Measurements from ENCODE around the gene ACTR3C.

ACTR3C gene

GRCh38 chr7:150340875-150341262 lies 17.5 kb upstream of the ACTR3C start:
- Histone ChIP-seq H3K4me3 (ENCODE audit: insufficient read depth, low read length, poor library complexity, severe bottlenecking) (no peak overlapping the region), H3K79me2 (ENCODE audit: insufficient read depth, low read length) (no peaks in the 10 kb centered on the region), H3K36me3 (ENCODE audit: low read length) (no peaks in the 10 kb centered on the region), H3K27ac (ENCODE audit: low read depth, low read length) (no peak overlapping the region), H3F3A (ENCODE audit: insufficient read depth) (no peaks in the 10 kb centered on the region), H3K9ac (ENCODE audit: low read length) (no peak overlapping the region), H3K9me2 (replicated peaks; ENCODE audit: insufficient read depth, low read length) (no peaks in the 10 kb centered on the region), H2AFZ (ENCODE audit: low read depth, low read length, severe bottlenecking) (no peak overlapping the region), H3K4me2 (ENCODE audit: low read depth, low read length, poor library complexity, severe bottlenecking) (no peak overlapping the region), H3K27me3 (ENCODE audit: low read length) (no peaks in the 10 kb centered on the region), H3K9me3 (ENCODE audit: insufficient read depth, low read length) (no peaks in the 10 kb centered on the region), H4K20me1 (ENCODE audit: low read depth, low read length) (no peaks in the 10 kb centered on the region)
- no peak for TF ChIP-seq CTCF (IDR thresholded peaks at IDR 0.05; ENCODE audit: insufficient read depth, low read length, poor library complexity, severe bottlenecking)
- TF ChIP-seq EZH2phosphoT487 (conservative IDR thresholded peaks at IDR 0.05; ENCODE audit: low read length): no peak

DNA sequence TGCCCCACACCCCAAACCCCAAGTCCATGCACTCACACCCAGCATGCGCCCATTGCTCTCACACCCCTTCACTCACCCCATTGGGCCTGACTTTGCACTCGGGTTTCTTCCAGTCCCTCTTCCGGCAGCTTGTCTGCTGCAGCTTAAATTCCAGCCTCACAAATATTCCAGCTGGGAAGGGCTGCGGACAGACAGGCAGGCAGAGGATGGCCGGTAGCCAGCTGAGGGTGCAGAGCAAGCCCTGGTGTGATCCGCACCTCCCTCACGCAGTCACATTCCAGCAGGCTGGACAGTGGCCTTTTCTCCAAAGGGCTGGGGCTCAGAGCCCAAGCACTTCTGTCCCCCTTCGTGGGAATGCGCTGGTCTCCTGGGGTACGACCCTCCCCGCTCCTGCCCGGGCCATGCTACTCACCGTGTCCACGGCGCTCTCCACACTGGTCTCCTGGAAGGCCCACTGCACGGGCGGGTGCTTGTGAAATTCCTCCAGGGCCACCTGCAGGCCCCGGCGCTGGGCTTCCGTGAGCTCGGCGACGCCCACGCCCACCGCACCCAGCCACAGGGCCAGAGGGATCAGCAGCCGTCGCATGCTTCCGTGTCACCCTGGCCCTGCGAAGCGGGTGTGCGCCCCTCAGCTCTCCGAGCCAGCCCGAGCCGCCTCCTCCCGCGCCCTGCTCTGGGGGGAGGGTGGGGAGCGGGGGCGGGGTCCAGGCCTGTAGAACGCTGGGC lies 16.8 kb upstream of the ACTR3C start:
- Histone ChIP-seq H3K27me3 (ENCODE audit: low read length) (no peaks in the 10 kb centered on the region), H3K4me2 (ENCODE audit: low read depth, low read length, poor library complexity, severe bottlenecking) (no peak overlapping the region), H2AFZ (ENCODE audit: low read depth, low read length, severe bottlenecking) (no peak overlapping the region), H3K27ac (ENCODE audit: low read depth, low read length) (no peak overlapping the region), H4K20me1 (ENCODE audit: low read depth, low read length) (no peaks in the 10 kb centered on the region), H3K9me3 (ENCODE audit: insufficient read depth, low read length) (no peaks in the 10 kb centered on the region), H3K4me3 (ENCODE audit: insufficient read depth, low read length, poor library complexity, severe bottlenecking) (no peak overlapping the region), H3K9ac (ENCODE audit: low read length) (no peak overlapping the region), H3F3A (ENCODE audit: insufficient read depth) (no peaks in the 10 kb centered on the region), H3K79me2 (ENCODE audit: insufficient read depth, low read length) (no peaks in the 10 kb centered on the region), H3K9me2 (replicated peaks; ENCODE audit: insufficient read depth, low read length) (no peaks in the 10 kb centered on the region), H3K36me3 (ENCODE audit: low read length) (no peaks in the 10 kb centered on the region)
- no peak for TF ChIP-seq EZH2phosphoT487 (conservative IDR thresholded peaks at IDR 0.05; ENCODE audit: low read length)
- TF ChIP-seq CTCF (IDR thresholded peaks at IDR 0.05; ENCODE audit: insufficient read depth, low read length, poor library complexity, severe bottlenecking): no peak

DNA sequence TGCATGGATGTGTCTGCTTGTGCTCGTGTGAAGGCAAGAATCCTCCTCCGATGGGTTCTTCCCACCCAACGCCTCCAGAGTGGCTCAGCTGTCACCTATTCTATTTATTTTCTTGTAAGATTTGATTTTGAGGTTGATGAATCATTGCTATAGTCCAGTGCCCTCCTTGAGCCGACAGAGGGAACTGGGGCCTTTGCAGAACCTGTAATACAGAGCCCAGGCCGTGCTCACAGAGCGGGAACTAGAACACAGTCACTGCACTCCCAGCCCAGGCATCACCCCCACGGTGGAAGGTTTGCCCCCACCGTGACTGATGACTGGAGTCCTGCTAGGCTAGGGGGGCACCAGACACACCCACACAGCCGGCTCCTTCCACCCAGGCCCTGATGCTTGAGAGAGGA lies 16.1 kb upstream of the ACTR3C start:
- no peak for TF ChIP-seq CTCF (IDR thresholded peaks at IDR 0.05; ENCODE audit: insufficient read depth, low read length, poor library complexity, severe bottlenecking)
- no peak for TF ChIP-seq EZH2phosphoT487 (conservative IDR thresholded peaks at IDR 0.05; ENCODE audit: low read length)
- Histone ChIP-seq H3K4me3 (ENCODE audit: insufficient read depth, low read length, poor library complexity, severe bottlenecking) (no peak overlapping the region), H2AFZ (ENCODE audit: low read depth, low read length, severe bottlenecking) (no peak overlapping the region), H3F3A (ENCODE audit: insufficient read depth) (no peaks in the 10 kb centered on the region), H3K9me2 (replicated peaks; ENCODE audit: insufficient read depth, low read length) (no peaks in the 10 kb centered on the region), H3K27me3 (ENCODE audit: low read length) (no peaks in the 10 kb centered on the region), H4K20me1 (ENCODE audit: low read depth, low read length) (no peaks in the 10 kb centered on the region), H3K79me2 (ENCODE audit: insufficient read depth, low read length) (no peaks in the 10 kb centered on the region), H3K9ac (ENCODE audit: low read length) (no peak overlapping the region), H3K27ac (ENCODE audit: low read depth, low read length) (no peak overlapping the region), H3K9me3 (ENCODE audit: insufficient read depth, low read length) (no peaks in the 10 kb centered on the region), H3K36me3 (ENCODE audit: low read length) (no peaks in the 10 kb centered on the region), H3K4me2 (ENCODE audit: low read depth, low read length, poor library complexity, severe bottlenecking) (no peak overlapping the region)

Measured in SU-DHL-6 (cell line).